T-helper 1 cell (primary cell): ENCODE data around the gene MRPS17.

Experiments
- DNase-seq, 5 donors: peaks; one replicate each; pipeline ENCODE4 v3.0.0-alpha.2; 2012 to 2020

Gene MRPS17

DNA sequence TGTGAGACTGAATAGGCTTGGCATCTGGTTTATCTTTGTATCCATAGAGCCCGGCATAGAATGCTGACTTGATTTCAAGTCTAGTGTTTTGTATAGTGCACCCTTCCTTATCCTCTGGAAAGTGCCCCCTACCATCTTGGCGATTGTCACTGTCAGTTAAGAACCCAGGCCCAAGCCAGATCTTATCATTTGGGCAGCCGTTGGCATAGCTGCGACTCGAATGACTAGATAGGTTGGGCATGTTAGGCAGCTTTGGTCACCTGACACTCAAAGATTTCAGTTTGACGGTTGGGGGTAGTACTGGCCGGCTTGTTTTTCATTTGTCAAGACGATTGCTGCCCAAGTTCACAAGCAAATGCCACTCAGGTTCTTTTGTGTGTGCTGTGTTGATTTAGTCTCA, 19.3 kb downstream of the MRPS17 start:
- no peak for DNase-seq

DNA sequence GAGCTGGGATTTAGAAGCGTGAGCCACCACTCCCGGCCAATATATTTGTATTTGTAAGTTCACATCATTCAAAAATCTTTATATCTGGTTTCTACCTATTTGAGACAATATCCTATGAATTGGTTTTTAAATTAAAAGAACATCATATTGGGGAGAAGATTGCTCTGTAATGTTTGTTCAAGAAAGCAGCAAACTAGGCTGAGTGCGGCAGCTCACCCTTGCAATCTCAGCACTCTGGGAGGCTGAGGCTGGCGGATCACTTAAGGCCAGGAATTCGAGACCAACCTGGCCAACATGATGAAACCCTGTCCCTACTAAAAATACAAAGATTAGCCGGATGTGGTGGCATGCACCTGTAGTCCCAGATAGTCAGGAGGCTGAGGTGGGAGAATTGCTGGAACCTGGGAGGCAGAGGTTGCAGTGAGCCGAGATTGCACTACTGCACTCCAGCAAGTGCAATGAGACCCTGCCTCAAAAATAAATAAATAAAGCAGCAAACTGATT, 22.1 kb downstream of the MRPS17 start:
- no peak for DNase-seq

DNA sequence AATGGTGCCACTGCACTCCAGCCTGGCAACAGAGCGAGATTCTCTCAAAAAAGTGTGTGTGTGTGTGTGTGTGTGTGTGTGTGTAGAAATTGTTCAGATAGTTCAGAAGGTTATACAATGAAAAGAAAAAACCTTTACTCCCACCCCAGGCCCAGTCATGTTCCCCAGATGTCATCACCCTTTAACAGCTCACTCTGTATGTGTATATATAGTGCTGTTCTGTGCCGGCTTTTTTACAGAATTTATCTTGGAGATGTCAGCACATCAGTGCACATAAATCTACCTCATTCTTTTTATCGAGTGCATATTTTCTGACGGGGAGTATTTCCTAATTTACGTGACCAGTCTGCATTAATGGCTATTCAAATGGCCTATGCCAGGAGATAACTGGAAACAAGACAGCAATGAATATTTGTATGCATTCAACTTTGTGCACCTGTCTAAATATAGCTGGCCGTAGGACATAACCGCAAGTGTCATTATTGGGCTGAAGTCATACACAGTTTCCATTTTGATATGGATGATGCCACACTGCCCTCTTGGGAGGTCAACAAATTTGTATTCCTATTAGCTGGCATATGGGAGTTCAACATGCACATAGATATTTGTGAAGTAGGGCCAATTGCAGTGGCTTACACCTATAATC, 24.4 kb downstream of the MRPS17 start:
- no peak for DNase-seq

DNA sequence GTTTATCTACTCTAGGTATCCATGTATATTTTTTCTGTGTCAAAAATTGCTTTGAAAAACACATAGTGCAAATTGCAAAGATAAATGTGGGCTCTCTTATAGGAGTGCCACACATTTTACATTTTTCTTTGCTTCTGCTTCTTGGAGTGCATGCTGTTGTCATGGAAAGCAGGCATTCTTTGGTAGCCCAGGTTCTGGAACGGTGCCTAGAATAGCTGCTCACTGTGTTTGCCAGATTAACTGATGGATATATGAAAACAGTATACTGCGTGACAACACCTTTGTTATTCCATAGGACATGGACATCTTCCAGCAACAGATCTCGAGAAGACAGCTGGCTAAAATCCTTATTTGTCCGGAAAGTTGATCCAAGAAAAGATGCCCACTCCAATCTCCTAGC, 26.2 kb downstream of the MRPS17 start:
- DNase-seq, result no peak

DNA sequence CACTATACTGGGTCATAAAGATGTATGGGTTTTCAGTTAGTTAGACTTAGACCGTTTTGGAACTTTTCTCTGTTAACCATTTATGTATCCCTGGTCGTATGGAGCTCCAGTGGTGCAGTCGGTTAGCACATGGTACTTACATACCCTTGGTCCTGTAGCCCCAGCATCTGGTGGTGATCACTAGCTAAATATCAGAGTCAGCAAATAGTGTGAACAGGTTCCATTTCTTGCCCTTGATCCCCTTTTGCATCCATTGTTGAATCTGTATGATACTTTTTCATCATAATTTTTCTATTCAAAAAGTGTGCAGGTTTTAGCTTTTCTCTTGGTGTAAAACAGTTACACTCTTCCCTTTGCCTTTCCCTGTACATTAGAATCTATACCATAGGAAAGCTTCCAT, 28.6 kb downstream of the MRPS17 start:
- no peak for DNase-seq

- no peak for DNase-seq
Observed at GRCh38 chr7:55983537-55983936, 31.9 kb downstream of the MRPS17 start.

- DNase-seq, result no peak
Observed at GRCh38 chr7:55992346-55992745, 40.7 kb downstream of the MRPS17 start.

DNA sequence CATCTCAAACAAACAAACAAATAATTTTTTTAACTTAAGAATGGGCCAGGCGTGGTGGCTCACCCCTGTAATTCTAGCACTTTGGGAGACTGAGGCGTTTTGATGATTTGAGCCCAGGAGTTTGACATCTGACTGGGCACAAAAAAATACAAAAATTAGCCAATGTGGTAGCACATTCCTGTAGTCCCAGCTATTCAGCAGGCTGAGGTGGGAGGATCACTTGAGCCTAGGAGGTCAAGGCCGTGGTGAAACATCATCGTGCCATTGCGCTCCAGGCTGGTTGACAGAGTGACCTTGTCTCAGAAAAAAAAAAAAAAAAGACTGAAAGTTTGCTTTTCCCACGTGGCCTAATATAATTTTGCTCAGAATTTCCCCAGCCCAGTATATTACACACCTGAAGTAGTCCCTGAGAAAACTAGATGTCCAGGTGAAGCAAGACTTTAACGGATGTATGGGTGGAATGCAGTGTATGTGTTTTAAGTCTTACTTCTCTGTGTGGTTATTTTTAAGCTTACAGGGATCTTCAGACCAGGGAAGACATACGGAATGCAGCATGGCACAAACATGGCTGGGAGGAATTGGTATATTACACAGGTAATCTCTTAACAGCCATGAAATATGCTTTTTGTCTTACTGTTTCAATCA, 45.3 kb downstream of the MRPS17 start:
- DNase-seq, result no peak

GRCh38 chr7:56003749-56004148, 52.1 kb downstream of the MRPS17 start:
- DNase-seq, result no peak
